ENCODE data around the gene C5orf63. TPM values are rescaled to one million over a fixed set of nuclear protein-coding genes. Genes with fewer than 3 reads are reported as not detected.

Gene C5orf63
- total and polyA plus RNA-seq, 2 of the 8 experiments (the other 6 are each of a cell fraction or from before 2014, with no cell fraction given) = 0.67 to 0.71 TPM

DNA sequence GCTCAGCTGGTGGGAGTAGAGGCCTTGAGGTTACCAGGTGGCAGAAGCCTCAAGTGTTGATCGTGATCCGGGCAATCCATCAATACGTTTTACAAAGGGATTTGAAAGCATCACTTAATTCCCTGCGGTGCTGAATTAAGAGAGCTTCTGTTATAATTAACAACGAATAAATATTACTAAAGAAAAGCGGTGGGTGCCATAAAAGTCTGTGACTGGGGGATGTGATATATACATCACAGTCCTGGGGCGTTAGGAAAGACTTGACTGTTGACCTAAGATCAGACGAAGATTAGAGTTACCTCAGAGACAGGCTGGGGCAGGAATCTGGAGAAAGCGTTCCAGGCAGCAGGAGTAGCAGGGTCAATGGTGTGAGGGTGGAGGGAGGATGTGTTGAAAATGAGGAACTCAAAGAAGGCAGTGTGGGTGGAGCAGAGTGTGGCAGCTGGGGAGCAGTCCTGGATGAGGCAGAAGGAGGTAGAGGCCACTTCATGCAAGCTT, 6.7 kb upstream of the C5orf63 start (continued):
- TF ChIP-seq, protein P1, sequence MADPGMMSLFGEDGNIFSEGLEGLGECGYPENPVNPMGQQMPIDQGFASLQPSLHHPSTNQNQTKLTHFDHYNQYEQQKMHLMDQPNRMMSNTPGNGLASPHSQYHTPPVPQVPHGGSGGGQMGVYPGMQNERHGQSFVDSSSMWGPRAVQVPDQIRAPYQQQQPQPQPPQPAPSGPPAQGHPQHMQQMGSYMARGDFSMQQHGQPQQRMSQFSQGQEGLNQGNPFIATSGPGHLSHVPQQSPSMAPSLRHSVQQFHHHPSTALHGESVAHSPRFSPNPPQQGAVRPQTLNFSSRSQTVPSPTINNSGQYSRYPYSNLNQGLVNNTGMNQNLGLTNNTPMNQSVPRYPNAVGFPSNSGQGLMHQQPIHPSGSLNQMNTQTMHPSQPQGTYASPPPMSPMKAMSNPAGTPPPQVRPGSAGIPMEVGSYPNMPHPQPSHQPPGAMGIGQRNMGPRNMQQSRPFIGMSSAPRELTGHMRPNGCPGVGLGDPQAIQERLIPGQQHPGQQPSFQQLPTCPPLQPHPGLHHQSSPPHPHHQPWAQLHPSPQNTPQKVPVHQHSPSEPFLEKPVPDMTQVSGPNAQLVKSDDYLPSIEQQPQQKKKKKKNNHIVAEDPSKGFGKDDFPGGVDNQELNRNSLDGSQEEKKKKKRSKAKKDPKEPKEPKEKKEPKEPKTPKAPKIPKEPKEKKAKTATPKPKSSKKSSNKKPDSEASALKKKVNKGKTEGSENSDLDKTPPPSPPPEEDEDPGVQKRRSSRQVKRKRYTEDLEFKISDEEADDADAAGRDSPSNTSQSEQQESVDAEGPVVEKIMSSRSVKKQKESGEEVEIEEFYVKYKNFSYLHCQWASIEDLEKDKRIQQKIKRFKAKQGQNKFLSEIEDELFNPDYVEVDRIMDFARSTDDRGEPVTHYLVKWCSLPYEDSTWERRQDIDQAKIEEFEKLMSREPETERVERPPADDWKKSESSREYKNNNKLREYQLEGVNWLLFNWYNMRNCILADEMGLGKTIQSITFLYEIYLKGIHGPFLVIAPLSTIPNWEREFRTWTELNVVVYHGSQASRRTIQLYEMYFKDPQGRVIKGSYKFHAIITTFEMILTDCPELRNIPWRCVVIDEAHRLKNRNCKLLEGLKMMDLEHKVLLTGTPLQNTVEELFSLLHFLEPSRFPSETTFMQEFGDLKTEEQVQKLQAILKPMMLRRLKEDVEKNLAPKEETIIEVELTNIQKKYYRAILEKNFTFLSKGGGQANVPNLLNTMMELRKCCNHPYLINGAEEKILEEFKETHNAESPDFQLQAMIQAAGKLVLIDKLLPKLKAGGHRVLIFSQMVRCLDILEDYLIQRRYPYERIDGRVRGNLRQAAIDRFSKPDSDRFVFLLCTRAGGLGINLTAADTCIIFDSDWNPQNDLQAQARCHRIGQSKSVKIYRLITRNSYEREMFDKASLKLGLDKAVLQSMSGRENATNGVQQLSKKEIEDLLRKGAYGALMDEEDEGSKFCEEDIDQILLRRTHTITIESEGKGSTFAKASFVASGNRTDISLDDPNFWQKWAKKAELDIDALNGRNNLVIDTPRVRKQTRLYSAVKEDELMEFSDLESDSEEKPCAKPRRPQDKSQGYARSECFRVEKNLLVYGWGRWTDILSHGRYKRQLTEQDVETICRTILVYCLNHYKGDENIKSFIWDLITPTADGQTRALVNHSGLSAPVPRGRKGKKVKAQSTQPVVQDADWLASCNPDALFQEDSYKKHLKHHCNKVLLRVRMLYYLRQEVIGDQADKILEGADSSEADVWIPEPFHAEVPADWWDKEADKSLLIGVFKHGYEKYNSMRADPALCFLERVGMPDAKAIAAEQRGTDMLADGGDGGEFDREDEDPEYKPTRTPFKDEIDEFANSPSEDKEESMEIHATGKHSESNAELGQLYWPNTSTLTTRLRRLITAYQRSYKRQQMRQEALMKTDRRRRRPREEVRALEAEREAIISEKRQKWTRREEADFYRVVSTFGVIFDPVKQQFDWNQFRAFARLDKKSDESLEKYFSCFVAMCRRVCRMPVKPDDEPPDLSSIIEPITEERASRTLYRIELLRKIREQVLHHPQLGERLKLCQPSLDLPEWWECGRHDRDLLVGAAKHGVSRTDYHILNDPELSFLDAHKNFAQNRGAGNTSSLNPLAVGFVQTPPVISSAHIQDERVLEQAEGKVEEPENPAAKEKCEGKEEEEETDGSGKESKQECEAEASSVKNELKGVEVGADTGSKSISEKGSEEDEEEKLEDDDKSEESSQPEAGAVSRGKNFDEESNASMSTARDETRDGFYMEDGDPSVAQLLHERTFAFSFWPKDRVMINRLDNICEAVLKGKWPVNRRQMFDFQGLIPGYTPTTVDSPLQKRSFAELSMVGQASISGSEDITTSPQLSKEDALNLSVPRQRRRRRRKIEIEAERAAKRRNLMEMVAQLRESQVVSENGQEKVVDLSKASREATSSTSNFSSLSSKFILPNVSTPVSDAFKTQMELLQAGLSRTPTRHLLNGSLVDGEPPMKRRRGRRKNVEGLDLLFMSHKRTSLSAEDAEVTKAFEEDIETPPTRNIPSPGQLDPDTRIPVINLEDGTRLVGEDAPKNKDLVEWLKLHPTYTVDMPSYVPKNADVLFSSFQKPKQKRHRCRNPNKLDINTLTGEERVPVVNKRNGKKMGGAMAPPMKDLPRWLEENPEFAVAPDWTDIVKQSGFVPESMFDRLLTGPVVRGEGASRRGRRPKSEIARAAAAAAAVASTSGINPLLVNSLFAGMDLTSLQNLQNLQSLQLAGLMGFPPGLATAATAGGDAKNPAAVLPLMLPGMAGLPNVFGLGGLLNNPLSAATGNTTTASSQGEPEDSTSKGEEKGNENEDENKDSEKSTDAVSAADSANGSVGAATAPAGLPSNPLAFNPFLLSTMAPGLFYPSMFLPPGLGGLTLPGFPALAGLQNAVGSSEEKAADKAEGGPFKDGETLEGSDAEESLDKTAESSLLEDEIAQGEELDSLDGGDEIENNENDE (IDR thresholded peaks at IDR 0.05; ENCODE audit: insufficient replicate concordance, low read length) = no peak
- TF ChIP-seq NANOG (IDR thresholded peaks at IDR 0.05; ENCODE audit: insufficient read depth, low read depth, low read length, poor library complexity, severe bottlenecking) (peak; percentile 91), BCL11A (IDR thresholded peaks at IDR 0.05; ENCODE audit: low read depth in 2 of 2, low read length in 2 of 2) (peak in 1 of 2 experiments; percentile 2), POU5F1 (IDR thresholded peaks at IDR 0.05; ENCODE audit: low read depth, low read length) (no peak), EP300 (IDR thresholded peaks at IDR 0.05; ENCODE audit: borderline replicate concordance in 1 of 2, low read depth in 2 of 2, low read length in 2 of 2) (peak in 1 of 2 experiments; percentile 30; a peak in 1 of 3 replicates), TCF12 (IDR thresholded peaks at IDR 0.05; ENCODE audit: low read depth, low read length) (peak; percentile 76; the same call in 1 of the 2 replicates)

Measured in H1 (cell line).